Stomach (tissue), 4 donors: ENCODE results near the gene ME3.

Source experiments
- EP300 ChIP-seq: sonication (generic); formaldehyde crosslinking; IDR thresholded peaks from one replicate; pipeline ENCODE4 v1.6.1; 2017; ENCODE audit warnings: antibody characterized with exemption
- POLR2A ChIP-seq, 4 donors: fragments of 450-650 bp; IDR thresholded peaks; one replicate each; pipeline ENCODE4 v1.6.1; 2016; ENCODE audit warnings: antibody characterized with exemption in 4 of 4, control low read depth in 2 of 4, mild to moderate bottlenecking in 1 of 4, moderate library complexity in 1 of 4
- POLR2AphosphoS5 ChIP-seq, 3 donors: sonication (generic); formaldehyde crosslinking; IDR thresholded peaks; one replicate each; pipeline ENCODE4 v1.6.1; 2016; ENCODE audit warnings: antibody characterized with exemption in 3 of 3
- TF ChIP-seq, protein P1 (sequence below), 7 experiments: fragments of 450-650 bp in 4 of 7; fragments of 200-600 bp in 3 of 7; sonication (generic) in 3 of 7; IDR thresholded peaks; one replicate each; pipeline ENCODE4 v1.5.1; 2016 to 2019; ENCODE audit warnings: antibody characterized with exemption in 7 of 7, control low read depth in 2 of 7, mild to moderate bottlenecking in 1 of 7

DNA sequence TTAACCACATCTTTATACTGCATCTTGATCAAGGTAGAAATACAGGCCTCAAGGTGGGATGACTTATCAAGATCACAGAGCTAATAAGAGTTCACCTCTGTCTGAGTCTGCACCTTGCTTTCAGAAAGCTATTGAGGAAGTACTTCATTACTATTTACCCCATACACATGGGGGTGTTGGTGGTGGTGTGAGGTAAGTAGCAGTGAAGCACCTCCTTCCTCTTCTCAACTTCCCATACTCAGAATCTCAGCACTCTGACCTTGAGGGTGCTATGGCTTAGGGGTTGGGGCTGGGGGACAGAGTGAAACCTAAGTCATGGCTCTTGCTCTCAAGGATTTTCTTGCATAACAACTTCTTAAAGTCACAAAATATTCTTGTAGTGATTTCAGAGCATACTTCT lies 56.9 kb downstream of the ME3 start:
- TF ChIP-seq POLR2AphosphoS5 (IDR thresholded peaks at IDR 0.05), result no peak
- TF ChIP-seq EP300, result no peak
- TF ChIP-seq, protein P1, sequence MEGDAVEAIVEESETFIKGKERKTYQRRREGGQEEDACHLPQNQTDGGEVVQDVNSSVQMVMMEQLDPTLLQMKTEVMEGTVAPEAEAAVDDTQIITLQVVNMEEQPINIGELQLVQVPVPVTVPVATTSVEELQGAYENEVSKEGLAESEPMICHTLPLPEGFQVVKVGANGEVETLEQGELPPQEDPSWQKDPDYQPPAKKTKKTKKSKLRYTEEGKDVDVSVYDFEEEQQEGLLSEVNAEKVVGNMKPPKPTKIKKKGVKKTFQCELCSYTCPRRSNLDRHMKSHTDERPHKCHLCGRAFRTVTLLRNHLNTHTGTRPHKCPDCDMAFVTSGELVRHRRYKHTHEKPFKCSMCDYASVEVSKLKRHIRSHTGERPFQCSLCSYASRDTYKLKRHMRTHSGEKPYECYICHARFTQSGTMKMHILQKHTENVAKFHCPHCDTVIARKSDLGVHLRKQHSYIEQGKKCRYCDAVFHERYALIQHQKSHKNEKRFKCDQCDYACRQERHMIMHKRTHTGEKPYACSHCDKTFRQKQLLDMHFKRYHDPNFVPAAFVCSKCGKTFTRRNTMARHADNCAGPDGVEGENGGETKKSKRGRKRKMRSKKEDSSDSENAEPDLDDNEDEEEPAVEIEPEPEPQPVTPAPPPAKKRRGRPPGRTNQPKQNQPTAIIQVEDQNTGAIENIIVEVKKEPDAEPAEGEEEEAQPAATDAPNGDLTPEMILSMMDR (IDR thresholded peaks at IDR 0.05), result no peak
- no peak for TF ChIP-seq POLR2A (IDR thresholded peaks at IDR 0.05)
